Measurements from ENCODE around the gene ZNF580.

Gene ZNF580

DNA sequence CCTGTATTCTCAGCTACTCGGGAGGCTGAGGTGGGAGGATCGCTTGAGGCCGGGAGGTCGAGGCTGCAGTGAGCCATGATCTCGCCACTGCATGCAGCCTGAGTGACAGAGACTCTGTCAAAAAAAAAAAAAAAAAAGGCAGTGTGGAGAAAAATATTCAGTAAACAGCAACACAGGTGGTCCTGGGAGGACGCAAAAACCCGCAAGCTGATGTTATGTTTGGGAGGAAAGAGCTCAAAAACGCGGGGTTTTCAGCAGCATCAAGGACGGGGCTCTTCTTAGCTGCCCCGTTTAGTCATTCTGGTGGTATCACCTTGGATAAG, 15.8 kb upstream of the ZNF580 start:
- no peak for DNase-seq

DNA sequence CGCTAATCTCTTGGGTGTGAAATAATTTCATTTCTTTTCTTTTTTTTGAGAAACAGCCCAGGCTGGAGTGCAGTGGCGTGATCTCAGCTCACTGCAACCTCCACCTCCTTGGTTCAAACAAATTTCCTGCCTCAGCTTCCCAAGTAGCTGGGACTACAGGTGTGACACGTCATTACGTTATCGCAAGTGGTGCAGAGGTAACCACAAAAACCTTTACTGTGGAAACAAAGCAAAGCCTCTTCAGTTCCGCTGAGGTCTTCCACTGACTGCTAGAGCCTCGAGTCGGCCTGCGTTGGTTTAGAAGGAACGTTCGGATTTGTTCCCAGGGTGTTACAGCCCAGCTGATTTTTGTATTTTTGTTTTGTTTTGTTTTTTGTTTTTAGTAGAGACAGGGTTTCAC, 14.5 kb upstream of the ZNF580 start:
- no peak for DNase-seq

DNA sequence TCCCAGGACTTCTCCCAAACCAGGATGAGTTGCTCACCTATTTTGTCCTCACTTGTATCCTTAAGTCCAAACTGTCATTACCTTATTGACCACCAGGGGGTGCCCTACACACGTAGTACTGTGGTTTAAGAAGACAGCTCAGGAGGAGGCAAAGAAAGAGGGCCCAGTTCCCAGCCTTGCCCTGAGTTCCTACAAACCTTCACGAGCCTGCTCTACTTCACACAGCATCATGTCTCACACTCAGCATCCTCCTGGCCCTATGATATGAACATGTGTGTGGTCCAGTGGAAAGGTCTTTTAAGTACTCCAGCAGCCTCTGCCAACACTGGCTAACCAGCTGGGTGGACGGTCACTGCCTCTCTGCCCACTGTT, 8.4 kb upstream of the ZNF580 start:
- peak; percentile 97 for DNase-seq

DNA sequence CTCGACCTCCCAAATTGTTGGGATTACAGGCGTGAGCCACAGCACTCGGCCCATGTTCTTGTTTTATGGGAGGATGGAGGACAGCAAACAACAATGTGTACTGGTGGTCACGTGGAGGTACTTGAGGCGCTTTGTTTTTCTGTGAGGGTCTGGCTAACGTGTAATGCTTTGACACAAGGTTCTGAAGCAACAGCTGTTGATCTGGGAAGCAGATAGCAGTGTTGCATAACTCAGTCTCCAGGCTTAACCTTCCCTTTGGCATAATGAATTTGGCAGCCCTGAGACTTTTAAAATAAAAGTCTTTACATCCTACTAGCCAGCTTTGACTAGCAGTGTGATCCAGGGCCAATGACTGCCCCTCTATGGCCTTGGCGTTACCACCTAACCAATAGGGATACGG, 6.9 kb upstream of the ZNF580 start:
- DNase-seq = no peak

DNA sequence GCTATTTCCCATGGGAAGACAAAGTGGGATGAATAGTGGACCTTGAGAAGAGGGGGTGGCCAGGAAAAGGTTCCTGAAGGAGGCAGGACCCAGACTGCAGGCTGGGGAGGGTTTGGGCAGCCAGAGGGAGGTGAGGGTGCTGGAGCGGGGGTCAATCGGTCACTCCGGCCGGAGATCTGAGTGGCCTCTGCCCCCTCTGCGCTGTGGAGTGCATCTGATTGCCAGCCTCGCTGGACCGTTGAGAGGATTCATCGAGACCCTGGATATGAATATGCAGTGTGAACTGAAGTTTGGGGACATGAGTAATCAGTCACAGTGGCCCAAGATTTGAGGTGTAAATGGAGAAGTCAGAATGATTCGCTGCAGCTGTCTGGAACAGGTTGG, 5.5 kb upstream of the ZNF580 start:
- no peak for DNase-seq

DNA sequence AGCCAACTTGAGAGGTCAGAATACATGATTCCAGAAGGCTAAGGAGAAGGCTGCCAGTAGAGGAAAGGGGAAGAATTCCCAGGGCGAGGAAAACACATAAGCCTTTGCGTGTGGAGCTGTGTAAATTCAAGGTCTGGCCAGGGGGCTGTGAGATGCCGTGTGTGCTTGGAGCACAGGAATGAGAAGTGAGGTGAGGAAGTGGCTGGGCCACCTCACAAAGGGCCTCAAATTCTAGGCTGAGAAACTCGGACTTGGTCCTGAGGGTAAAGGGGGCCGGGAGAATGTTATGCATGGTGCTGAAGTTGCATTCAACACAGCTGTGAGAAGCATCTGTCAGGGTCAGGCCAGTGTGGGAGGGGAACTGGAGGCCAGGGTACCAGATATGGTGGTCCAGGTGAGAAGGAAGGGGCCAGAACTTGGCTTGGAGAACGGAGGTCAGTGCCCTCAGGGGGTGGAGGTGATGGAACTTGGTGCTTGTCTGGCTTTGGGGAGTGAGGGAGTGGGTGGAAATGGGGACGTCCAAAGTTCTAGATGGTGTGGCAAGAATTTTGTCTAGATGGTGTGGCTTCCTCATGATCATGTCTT, 4.9 kb upstream of the ZNF580 start:
- no peak for DNase-seq

DNA sequence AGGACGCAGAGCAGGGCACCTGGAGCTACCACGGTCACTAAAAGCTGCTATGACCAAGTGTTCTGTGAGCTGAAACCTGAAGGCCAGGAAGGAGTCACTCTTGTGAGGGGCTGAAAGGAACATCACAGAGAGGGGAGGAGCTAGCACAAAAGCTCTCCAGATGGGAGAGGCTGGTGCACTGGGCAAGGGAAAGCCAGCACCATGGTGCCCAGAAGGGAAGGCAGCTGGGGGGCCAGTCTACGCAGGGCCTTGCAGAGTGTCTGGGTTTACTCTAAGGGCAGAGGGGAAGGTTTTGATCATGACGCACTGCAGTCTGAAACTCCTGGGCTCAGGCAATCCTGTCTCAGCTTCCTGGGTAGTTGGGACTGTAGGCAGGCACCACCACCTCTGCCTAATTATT, 4.1 kb upstream of the ZNF580 start:
- no peak for DNase-seq

DNA sequence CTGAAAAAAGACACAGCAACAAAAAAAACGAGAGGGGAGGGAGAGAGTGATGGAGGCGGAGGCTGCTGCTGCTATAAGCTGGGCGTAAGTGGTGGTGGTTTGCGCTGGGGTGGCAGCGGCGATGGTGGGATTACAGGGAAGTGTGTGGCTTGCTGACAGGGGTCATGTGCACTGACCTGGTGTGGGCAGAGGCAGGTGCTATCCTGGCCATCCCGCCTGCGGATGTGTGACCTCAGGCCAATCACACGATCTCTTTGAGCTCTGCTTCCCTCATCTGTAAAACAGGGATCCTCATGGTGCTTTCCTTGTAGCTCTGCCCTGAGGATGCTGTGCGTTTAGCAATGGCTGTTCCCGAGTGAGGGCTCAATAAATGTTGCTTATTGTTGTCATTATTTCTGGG, 3.3 kb upstream of the ZNF580 start:
- DNase-seq = no peak

DNA sequence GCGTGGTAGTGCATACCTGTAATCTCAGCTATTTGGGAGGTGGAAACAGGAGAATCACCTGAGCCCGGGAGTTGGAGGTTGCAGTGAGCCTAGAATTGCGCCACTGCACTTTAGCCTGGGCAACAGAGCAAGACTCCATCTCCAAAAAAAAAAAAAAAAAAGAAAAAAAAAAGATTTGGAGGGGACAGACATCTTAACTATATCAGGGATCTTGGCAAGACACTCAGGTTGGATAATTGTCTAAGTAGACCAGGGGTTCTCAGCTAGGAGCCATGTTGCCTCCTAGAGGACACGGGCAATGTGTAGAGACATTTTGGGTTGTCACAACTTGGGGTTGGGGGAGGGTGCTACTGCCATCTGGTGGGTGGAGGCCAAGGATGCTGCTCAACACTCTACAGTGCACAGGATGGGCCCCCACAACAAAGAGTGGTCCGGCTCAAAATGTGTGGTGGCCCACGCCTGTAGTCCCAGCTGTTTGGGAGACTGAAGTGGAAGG, 1.9 kb upstream of the ZNF580 start:
- peak; percentile 60 for DNase-seq

DNA sequence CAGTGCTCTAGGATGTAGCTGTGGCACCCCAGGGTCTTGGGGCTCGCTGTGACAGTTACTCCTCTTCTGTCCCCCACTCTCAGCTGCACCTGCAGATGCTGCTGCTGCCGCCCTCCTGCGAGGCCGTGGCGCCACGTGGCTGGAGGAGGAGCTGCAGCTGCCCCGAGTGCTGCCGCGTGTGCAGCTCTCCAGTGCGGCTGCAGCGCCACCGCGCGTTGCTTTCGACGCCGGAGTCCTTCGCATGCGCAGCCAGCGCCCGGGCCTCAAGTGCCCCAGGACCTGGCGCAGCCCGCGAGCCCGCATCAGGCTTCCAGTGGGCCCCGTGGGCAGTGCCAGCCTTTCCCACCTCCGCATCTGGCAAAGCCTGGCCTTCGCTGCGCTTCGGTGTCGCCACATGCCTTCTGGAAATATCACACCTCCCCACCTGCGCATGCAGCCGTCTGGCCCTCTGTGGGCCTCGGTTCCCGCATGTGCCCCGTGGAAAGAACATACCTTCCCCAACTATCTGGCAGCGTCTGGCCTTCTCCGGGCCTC, 692 bp upstream of the ZNF580 start:
- DNase-seq = peak; percentile 85

DNA sequence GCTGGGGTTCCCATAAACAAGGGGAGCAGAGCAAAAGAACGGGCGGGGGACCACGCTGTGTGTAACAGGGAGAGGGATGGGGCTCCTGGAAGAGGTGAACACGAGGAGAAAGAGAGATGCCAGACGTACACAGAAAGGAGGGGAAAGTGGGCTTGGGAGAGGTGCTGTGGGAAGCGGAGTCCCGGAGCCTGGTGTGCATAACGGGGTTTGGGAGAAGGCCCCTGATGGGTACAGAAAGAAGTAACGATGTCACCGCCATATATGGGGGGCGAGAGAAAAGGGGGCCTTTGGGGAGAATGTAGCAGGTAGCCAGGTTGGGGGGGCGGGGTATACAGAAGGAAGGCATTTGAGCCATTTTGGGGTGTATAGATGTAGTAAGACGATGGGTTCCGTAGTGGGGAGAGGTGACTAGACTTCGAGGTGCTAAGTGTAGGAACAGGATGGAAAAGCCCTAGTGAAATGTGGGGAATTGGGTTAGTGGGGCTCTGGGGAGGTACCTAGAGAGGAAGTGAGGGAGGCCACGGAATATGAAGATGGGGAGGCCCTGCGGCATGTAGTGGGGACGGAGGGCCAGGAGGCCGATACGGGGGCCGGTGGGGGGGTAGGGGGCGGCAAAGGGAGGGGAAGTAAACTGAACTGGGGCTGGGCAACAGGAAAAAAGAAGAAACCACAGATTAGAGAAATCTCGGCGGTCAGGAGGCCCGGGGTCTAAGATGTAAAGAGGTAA, 787 bp downstream of the ZNF580 start:
- DNase-seq = no peak

DNA sequence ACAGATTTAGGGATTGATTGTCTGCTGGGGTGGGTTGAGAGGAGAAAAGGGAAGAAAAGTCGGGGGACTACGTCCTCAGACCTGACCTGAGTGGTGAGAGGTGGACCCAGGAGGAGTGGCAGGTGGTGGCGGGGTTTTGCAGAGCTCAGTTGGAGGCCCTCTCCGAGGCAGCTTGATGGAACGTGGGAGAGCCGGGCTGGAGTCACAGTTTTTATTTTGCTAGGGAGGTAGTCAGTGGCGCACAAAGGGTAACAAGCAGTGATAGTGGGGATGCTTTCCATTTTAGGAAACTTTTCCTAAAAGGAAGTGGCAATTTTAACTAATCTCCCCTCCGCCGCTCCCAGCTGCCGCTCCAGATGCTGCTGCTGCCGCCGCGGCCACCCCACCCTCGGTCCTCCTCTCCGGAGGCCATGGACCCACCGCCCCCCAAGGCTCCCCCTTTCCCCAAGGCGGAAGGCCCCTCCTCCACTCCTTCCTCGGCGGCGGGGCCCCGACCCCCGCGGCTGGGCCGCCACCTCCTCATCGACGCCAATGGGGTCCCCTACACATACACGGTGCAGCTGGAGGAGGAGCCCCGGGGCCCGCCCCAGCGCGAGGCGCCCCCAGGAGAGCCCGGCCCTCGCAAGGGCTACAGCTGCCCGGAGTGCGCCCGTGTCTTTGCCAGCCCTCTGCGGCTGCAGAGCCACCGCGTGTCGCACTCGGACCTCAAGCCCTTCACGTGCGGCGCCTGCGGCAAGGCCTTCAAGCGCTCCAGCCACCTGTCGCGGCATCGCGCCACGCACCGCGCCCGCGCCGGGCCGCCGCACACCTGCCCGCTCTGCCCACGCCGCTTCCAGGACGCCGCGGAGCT, 1.6 kb downstream of the ZNF580 start:
- peak; percentile 23 for DNase-seq

DNA sequence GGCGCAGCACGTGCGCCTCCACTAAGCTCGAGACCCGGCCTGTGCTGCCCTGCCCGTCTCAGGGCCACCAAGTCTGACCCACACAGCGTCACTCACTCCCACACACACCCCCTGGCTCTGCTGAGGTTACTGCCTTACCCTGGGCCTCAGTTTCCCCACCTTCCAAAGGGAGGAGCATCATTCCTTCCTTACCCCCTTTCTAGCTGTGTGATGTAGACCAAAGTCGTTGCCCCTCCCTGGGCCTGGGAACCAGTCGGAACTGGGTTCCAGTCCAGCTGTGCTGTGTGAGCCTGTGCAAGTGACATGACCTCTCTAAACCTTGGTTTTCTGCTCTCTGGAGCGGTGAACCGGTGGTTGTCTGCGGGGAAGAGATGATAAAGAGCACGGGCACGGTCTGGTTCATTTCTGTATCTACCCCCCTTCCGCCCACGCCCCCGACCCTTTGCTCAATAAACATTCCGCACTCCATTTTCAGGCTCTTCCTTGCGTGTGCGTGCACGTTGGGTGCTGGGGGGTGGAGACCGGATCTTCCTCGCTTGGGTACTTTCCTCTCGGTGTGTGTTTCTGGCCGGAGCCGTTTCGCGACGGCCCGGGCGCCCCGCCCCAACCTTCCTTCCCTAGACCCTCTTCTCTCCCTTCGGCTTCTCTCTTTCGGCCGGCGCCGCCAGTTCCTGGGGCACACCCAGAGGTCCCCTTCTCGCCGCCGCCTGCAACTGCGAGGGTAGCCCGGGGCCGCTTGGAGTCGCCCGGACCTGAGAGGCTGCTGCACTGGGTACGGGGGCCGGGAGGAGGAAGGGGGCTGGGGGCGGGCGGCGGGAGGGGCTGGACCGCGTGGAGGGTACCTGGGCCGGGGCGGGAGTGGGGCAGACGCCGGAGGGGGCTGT, 2.4 kb downstream of the ZNF580 start, which contains the start of gene ZNF581:
TSS of gene ZNF581 (plus strand) at position 647 of the 884 bp plus-strand sequence. CDS start 923 bp downstream, outside the sequence.
- peak; percentile 86 for DNase-seq

DNA sequence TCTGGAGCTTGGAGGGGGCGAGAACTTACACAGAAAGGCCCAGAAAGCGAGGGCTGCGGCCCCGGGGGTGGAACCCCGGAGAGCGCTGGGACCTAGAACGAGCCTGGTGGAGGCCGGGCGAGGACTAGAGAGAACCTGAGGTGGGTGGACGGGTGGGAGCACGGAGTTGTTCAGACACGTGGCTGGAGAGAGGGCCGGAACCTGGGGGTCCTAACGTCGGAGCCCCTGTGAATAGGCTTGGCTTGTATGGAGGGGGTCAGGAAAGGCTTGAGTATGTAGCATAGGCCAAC, 3.0 kb downstream of the ZNF580 start:
- no peak for DNase-seq

DNA sequence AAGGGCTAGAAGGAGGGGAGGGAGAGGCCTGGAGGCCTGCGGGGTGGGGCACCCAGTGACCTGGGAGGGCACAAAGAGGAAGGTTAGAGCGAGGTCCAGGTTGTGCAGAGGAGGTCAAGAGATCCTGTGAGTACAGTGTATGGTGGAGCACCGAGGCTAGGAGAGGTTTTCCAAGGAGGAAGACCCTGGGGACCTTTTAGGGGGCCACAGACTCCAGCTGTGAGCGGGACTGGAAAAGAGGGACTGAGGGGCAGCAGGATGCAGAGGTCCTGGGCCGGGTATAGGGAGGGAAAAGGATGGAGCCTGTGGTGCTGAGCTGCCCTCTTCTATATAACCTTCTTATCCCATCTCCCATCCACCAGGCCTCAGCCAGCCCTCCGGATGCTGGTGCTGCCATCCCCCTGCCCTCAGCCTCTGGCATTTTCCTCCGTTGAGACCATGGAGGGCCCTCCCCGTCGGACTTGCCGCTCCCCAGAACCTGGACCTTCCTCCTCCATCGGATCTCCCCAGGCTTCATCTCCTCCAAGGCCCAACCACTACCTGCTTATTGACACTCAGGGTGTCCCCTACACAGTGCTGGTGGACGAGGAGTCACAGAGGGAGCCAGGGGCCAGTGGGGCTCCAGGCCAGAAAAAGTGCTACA, 3.5 kb downstream of the ZNF580 start:
- no peak for DNase-seq

DNA sequence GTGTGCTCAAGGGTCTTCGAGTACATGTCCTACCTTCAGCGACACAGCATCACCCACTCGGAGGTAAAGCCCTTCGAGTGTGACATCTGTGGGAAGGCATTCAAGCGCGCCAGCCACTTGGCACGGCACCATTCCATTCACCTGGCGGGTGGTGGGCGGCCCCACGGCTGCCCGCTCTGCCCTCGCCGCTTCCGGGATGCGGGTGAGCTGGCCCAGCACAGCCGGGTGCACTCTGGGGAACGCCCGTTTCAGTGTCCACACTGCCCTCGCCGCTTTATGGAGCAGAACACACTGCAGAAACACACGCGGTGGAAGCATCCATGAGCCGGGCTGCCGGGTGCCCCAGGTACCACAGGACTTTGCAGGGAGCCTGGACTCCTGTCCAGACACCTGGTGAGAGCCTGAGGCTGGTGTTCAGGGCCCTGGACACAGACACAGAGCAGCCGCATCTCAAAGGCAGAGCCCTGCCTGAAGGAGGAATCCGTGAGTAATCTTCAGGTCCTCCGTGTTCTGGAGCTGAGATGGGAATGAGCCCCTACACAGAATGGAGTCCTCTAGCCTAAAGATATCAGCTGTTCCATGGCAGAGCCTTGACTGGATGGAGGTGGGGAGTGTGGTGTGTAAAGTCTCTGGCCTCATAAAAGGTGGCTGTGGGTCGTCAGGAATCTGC, 4.2 kb downstream of the ZNF580 start:
- no peak for DNase-seq

DNA sequence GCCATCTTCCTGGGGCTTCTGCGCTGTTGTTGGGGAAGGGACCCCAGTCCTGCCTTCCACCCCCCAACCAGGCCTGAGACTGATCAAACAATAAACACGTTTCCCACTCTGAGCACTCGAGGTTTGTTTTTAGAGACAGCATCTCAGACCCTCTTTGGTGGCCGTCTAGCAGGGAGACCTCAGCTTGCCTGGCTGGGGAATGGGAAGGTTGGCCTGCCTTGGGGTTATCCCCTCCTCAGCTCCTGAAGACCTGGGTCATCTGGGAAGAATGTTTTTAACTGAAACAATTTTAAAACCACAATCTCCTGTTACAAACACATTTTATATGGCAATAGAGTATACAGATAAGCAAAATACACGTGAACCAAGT, 4.7 kb downstream of the ZNF580 start:
- no peak for DNase-seq

DNA sequence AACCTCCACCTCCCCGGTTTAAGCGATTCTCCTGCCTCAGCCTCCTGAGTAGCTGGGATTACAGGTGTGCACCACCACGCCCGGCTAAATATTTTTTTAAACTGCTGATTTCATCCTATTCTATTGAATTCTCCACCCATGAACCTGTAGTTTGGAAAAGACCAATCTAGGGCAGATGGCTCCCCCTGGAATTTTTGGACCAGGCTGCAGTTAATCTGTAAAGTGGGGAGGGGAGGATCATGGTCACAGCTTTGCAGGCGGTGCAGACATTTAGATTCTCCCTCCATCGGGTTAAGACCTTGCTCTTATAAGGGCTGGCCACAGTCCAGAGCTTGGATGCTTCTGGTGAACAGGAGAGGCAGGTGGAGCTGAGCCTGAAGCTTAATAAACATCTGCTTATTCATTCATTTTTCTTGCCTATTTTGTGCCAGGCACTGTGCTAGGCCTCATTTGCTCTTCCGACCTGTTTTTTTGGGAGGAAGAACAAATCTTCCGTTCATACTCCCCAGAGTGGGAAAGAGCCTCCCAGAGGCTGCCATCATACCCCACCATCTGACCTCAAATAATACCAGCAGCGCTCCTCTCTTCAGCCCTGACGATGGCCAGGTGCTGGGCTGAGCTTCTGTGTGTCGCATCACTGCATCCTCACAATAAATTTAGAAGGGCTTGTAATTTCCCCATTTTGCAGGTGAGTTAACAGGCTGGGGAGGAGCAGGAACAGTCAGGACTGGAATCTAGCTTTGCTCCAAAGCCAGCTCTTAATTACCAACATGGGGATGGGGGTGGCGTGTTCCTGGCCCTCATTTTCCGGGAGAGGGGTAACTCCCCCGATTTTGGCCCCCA, 6.3 kb downstream of the ZNF580 start:
- DNase-seq = no peak

DNA sequence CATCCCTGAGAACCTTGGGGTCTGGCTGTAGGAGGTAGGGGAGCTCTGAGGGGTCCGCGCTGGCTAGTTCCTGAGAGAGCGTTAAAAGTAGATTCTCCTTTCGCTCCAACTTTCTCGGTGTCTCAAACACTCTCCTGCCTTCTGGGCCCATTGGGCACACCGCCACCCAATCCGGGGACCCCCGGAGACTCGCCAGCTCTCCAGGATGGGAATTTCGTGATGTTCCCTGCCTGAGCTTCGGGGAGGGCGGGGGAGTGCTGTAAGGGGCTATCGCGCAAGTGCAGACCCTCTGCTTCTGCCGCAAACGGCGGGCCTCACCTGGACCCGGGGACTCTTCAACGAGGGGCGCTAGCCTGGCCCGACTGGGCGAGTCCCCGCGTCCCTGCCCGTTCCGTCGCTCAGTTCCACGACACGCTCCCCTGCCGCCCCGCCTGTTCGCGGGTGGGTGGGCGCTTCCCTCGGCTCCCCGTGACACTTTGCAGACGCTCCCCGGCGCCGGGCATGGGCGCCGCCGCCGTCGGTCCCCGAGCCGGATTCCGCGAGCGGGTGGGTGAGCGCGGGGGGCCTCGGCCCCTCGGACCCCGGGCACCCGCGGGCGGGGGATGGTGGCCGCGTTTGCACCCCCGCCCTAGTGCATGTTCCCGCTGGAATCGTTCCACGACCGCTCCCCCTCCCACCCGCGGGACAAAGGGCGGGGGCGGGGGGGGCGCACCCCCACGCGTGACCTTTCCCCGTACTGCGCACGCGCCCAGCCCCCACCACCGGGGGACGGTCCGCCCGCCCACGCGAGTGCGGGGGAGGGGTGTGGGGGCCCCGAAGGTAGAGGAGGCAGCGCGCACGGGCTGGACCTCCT, 7.2 kb downstream of the ZNF580 start, which contains the start of gene CCDC106:
TSS of gene CCDC106 (plus strand) at position 481 of the 853 bp plus-strand sequence. CDS start 835 bp downstream, outside the sequence.
- DNase-seq = peak; percentile 92
